Measurements from ENCODE around the gene TMEM174. TPM values are rescaled to one million over a fixed set of nuclear protein-coding genes. Genes with fewer than 3 reads are reported as not detected.
"Not testable (repeated sequence)": the region's sequence is repeated elsewhere in the genome, so short reads cannot be mapped to it uniquely, and the experiment has no call there.

TMEM174 gene
- total RNA-seq, 1 donor from 2014 or later, result not detected

DNA sequence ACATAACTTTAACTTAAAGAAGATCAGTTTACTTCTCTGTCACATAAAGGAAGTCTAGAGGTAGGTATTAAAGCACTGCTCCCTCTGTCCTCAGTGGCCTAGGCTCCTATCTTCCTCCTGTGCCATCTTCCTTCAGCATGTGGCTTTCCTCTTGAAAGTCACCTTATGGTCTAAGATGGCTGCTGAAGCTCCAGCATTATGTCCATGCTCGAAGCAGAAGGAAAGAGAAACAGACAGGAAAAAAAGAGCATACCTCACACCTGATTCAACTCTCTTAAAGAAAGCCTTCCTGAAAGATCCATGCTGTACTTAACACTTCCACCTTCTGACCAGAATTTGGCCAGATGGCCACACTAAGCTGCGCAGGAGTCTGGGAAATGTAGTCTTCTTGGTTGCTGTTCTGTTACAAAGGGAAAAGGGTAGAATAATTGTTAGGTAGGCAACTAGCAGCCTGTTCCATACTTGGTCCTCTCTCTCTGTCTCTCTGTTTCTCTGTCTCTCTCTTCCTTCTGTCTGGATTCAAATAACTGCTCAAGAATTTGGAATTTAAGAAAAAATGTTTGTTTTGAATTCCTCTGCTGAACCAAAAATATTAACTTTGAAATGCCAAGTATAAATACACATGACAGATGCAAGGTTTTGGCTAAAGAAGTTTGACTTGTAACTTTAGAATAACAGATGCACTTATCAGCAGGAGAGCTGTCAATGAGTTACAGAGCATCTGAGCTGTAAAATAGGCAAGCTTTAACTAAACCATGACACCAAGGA is 16.0 kb downstream of the TMEM174 start:
- DNase-seq (ENCODE audit: low spot score in 2 of 2), result no peak

DNA sequence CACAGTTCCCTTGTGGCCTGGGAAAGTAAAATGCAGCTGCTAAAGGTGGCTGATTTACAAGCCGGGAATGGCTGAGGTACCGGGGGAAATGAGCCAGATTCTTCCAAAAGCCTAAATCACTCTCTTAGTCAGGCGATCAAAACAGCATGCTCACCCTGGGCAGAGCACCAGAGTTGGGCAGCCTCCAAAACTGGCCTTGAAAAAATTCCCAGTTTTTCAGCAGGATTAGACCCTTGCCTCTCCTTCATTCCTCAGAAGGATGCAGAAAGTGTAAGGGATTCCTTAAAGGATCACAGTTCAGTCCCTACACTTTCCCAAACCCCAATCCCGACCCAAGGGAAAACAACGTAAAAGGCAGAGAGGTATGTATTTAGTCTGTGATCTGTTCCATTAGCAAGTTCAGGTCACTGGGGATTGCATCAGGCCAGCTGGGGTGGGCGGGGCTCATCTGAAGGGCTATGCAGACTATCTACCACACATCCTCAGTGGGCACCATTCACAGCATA is 16.9 kb downstream of the TMEM174 start:
- no peak for FAIRE-seq
- DNase-seq (ENCODE audit: low spot score in 2 of 2), result no peak

More for the DNA sequence above, 16.0 kb downstream of the TMEM174 start:
- no peak for FAIRE-seq

DNA sequence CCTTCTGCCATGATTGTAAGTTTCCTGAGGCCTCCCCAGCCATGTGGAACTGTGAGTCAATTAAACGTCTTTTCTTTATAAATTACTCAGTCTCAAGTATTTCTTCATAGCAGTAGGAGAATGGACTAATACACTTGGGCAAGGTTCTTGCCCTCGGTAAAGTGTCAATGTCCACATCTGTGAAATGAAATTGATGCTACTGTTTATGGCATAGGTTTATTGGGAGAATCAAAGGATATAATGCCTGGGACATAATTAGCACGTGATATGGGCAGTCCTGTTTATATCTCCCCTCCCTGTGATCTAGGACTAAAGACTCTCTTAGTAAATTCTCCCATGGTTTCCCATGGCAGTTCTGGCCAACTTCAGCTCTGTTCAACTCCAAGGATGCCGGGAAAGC is 19.4 kb downstream of the TMEM174 start:
- no peak for FAIRE-seq
- DNase-seq (ENCODE audit: low spot score in 2 of 2), result no peak

DNA sequence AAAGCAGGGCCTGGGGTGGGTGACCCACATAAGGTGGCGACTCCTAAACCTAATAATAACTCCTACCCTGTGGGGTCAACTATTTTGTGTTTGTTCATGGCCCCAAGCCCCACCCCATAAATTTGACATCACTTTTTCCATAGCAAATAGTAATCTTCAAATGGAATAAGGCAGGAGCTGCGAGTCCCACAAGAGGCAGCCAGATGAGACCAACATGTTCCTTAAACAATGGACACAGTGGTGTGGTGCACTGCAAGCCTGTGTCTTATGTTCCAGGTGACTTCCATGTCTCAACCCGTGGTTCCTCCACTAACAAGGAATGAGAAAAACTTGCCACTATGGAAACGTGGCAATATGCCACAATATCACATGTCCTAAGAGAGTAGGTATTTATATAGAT is 20.6 kb downstream of the TMEM174 start:
- no peak for FAIRE-seq
- DNase-seq (ENCODE audit: low spot score in 2 of 2), result no peak

DNA sequence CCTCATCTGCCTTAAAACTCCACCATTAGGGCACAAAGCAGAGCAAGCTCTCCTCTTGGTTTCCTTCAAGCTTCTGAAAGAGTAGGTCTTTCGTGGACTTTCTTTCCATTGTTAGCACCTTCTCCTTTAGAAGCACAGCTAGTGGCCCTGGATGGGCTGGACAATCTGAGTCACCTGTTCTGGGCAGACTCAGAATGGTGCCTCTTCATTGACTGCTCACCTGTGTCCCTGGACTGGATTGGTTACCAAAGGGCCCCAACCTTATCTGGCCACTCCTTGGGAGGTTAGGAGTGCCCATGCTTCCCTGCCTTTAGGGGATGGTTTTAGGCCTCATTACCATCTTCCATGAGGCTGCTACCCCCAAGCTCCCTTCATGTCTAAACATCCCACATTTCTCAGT is 23.2 kb downstream of the TMEM174 start:
- DNase-seq (ENCODE audit: low spot score in 2 of 2), result no peak
- no peak for FAIRE-seq

DNA sequence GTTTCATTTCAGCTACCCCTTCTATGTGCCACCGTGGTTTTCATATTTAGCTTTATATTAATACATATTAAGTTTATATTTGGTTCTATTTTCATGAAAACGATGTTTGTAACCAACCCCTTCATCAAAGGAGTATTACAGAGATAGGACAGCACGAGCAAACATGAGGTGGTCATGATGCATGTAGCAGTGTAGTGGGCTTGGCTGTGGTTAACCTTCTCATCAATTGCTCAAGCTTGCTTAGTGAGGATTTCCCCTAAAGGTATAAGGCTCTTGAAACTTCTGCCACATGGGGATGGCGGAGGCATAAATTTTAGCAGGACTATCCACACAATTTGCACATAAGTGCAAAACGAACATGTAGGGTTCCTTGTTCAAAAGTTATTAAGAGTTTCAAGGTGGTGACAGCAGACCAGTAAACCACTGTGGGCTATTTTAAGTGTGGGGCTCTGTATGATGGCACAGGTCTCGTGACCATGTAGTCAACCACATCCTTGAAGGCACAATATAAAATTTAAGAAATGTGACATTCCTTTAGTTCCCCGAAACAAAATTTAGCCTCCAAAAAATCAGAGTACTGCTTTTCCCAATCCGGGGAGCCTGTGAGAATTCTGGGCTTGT is 24.8 kb downstream of the TMEM174 start:
- FAIRE-seq (no peak), DNase-seq (ENCODE audit: low spot score in 2 of 2) (no peak)

DNA sequence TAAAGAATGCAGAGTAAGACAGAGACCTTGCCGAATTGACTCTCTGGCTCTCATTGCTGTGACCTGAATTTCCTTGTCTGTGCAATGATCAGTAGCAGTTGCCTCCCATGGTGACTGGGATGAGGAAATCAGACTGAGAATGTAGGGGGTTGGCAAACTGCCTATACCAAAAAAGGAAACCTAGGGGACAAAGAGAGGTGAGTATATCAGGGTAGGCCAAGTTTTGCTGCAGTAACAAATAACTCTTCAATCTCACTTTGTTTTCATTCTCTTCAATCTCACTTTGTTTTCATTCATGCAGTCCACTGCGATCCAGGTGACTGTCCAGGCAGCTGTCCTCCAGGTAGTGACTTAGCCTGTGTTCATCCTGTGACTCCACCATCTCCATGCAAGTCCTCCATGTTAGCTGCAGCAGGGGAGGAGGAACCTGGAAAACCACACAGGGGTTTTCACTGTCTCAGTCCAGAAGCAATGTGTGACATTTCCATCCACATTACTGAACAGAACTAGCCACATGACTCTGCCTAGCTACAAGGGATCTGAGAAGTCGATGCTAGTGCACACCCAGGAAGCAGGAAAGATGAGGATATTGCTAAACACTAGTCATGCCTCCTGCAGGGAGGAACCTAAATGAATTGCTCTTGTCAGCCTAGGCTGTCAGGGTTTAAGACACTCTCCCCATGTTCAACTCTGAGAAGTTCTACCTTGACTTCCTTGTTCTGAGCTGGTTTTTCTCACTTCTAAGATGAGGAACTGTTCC is 26.0 kb downstream of the TMEM174 start:
- FAIRE-seq, result no peak

DNA sequence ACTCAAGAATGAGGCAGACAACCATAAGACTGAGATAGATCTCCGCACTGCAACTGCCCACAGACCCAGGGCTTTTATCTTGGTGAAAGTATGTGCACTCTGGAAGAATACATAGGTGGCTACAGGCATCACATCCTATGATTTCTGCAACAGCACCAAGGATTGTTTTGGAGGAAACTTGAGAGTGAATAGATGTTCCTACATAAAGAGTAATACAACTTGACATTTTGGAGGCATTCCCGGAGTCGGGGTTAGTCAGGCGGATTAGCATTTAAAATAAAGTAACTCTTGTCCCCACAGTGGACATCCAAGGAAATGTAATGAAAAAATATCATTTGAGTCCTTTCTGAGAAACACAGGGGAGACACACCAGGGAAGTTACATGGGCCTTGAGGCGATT is 26.7 kb downstream of the TMEM174 start:
- DNase-seq (ENCODE audit: low spot score in 2 of 2), result no peak
- FAIRE-seq, result no peak

More for the DNA sequence above, 26.0 kb downstream of the TMEM174 start:
- DNase-seq (ENCODE audit: low spot score in 2 of 2), result no peak

DNA sequence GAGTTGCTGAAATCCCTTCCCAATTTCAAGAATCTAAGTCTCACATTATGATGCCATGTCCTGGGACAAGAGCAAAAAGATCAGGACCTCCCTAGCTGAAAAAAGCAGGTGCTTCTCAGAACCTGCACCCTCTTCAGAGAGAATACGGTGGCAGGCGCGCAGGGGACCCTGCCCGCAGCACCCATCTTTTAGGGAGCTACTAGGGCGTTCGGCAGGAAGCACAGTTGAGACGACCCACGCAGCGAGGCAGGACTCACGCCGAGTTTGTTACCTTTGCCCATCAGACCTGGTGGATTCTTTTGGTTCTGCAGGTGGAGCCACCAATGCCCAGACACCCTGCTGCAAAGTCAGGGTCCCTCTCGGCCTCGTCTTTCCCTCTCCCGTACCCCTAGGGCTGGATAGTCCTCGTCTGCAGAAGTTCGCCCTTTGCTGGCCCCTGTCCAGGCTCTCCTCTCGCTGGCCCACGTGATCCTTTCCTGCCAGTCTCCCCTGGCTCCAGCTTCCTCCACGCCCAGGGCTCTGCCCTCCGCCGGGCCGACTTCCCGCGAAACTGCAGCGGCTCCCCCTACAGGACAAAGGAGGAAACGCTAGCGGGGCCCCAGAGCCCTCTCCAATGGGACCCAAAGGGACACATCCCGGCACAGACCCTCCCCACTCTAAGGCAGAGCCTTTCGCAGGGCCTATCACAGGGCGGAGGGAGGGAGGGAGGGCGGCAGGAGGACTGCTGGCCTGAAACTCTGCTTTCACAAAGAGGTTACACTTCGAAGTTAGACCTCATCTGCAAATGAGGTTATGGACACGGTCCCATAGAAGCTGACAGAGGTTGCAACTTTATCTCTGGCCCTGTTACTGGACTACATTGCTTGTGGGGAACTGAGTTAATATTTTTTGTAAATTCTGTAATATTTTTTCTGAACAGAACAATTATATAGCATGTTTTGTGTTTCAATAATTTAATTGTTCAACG is 28.8 kb downstream of the TMEM174 start:
- DNase-seq (ENCODE audit: low spot score in 2 of 2) (peak in 1 of 2 donors; percentile 64), FAIRE-seq (no peak)

DNA sequence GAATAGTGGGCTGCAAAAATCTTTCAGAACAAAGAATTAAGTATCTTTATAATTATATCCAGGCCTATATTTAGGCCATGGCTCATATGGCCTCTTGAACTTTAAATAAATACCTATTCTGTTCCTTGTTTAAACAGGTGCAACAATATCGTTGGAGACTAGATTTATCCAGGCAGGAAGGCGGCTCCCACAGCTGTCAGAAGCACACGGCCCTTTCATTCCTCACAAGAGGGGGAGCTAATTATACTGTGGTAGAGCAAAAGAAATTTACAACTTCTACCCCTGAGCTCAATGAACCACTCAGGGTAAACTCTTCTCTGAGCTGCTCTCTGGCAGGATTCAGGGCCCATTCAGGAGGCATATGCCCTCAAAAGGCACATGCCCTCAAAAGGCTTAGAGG is 31.3 kb downstream of the TMEM174 start:
- FAIRE-seq, result no peak
- no peak for DNase-seq (ENCODE audit: low spot score in 2 of 2)

DNA sequence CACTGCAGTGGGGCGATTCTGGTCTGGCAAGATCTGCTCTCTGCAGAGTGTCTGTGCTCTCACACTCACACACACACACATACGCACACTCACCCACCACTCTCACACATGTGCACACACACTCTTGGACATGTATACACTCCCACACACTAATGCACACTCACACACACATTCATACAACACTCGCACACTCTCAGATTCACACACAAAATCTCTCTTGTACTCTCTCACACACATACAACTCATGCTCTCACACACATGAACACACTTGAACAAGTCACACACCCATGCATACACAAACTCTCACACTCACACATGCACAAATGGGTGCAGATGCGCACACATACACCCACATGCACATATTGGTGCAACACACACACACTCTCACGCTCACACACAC is 31.7 kb downstream of the TMEM174 start:
- no peak for FAIRE-seq

DNA sequence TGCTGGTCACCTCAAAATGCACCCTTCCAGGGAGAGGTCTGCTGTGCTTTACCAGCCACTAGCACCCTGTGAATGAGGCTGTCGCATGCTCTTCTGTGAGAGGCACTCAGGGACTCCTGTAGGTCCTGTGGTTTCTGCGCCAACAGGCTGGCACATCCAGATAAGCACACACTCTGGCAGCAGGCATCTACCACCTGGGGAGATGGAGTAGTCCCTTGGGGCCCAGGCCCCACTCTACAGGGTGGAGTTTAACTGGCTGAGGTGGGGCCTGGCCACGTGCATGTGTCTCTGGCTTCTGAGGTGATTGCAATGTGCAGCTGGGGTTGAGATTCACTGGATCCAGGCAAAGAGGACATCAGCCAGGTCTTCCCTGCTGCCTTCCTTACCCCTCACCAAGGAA is 32.3 kb downstream of the TMEM174 start:
- no peak for FAIRE-seq
- no peak for DNase-seq (ENCODE audit: low spot score in 2 of 2)

More for the DNA sequence above, 31.7 kb downstream of the TMEM174 start:
- no peak for DNase-seq (ENCODE audit: low spot score in 2 of 2)

DNA sequence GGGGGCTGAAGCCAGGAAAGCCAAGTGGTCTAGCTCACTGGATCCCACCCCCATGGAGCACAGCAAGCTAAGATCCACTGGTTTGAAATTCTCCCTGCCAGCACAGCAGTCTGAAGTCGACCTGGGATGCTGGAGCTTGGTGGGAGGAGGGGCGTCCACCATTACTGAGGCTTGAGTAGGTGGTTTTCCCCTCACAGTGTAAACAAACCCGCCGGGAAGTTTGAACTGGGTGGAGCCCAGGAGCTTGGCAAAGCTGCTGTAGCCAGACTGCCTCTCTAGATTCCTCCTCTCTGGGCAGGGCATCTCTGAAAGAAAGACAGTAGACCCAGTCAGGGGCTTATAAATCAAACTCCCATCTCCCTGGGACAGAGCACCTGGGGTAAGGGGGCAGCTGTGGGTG is 34.2 kb downstream of the TMEM174 start:
- not testable (repeated sequence) for FAIRE-seq; DNase-seq (ENCODE audit: low spot score in 2 of 2)

DNA sequence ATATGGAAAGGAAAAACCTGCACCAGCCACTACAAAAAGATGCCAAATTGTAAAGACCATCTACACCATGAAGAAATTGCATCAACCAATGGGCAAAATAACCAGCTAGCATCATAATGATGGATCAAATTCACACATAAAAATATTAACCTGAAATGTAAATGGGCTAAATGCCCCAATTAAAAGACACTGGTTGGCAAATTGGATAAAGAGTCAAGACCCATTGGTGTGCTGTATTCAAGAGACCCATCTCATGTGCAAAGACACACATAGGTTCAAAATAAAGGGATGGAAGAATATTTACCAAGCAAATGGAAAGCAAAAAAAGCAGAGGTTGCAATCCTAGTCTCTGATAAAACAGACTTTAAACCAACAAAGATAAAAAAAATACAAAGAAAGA is 36.1 kb downstream of the TMEM174 start:
- FAIRE-seq; DNase-seq (ENCODE audit: low spot score in 2 of 2): not testable (repeated sequence)

DNA sequence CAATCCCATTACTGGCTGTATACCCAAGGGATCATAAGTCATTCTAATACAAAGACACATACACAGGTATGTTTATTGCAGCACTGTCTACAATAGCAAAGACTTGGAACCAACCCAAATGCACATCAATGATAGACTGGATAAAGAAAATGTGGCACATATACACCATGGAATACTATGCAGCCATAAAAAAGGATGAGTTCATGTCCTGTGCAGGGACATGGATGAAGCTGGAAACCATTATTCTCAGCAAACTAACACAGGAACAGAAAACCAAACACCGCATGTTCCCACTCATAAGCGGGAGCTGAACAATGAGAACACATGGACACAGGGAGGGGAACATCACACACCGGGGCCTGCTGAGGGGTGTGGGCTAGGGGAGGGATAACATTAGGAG is 39.7 kb downstream of the TMEM174 start:
- DNase-seq (ENCODE audit: low spot score in 2 of 2); FAIRE-seq: not testable (repeated sequence)

DNA sequence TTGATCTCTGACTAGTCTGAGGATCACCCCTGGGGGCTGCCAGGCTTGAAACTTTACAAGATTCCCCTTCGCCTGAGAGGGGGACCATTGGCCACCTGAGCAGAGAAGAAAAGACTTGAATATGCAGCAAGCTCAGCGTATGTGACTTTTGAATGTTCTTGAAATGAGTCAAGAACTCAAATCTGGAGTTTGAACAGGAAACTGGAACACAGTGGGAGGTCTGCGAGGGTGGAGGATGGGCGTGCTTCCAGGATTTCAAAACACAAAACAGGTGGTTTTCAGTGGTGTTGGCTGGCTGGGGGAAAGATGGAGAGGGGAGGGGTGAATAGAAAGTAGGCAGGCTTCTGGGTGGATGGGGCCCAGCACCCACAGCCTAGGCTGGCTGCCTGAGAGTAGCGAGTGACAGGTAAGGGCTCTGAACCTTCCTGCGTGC is 40.6 kb downstream of the TMEM174 start:
- FAIRE-seq, result no peak

DNA sequence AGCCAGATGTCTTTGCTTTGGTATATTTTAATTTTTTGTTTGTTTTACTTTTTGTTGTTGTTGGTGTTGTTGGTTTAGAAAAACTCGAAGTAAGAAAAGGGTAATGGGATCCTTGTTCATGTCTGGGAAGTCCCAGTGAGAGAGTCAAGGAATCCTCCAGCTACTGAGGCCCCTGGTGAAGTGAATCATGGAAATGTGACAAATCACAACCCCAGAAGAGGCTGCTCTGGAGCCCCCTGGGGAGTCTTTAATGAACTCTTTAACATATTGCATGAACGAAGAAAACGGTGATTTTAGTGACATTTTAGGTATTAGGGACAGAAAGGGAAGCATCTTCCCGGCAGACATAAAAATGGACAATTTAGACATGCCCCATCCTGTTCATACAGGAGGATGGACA is 41.3 kb downstream of the TMEM174 start:
- no peak for DNase-seq (ENCODE audit: low spot score in 2 of 2)
- no peak for FAIRE-seq

More for the DNA sequence above, 40.6 kb downstream of the TMEM174 start:
- no peak for DNase-seq (ENCODE audit: low spot score in 2 of 2)

DNA sequence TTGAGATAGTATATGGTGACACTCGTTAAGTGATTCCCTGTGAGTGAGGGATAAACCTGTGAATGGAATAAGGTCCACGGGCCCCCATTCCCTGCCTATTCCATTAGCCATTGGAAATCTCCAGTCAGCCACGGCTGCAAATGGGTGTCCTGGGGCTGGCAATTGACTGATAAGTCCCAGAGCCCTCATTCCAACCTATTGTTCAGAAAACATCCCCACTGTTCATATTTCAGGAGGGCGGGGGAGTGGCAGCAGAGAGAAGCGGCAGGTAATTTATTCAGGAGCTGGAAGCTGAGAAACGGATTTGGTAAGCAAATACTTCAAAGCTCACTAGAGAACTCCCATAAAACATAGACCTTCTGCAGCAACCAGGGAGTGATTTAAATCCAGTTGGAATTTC is 42.0 kb downstream of the TMEM174 start:
- DNase-seq (ENCODE audit: low spot score in 2 of 2) (no peak), FAIRE-seq (no peak)

DNA sequence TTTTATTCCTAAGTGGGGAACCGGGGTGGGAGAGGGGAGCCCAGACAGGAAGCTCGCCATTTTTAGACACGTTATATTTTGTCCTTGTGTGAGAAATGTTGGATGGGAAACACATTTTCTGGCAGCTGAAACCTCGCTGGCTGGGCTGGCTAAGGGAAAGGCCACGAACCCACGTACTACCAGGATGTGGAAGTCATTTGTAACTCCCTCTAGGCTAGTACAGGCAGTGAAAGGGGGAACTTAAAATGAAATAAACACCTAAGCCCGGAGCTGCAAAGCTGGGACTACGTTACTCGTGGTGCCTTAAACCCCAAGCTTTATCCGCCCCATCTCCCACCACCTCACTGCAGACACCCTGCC is 42.5 kb downstream of the TMEM174 start:
- DNase-seq (ENCODE audit: low spot score in 2 of 2) (no peak), FAIRE-seq (no peak)
